Fibroblast of lung (primary cell): ENCODE measurements around the gene FEZ2.

Experiments used
- EZH2 ChIP-seq: IDR thresholded peaks from 2 replicates; pipeline ENCODE4 v1.5.1; 2012; ENCODE audit warnings: low read length, control low read depth, mild to moderate bottlenecking; ENCODE audit errors: missing control alignments
- TF ChIP-seq, protein P1 (sequence below), 2 donors: IDR thresholded peaks in 1 of 2; conservative IDR thresholded peaks in 1 of 2; 1 replicate in 1 of 2; 2 replicates in 1 of 2; pipeline ENCODE4 v1.5.1; 2011 to 2012; ENCODE audit warnings: low read length in 2 of 2, control low read depth in 1 of 2, inconsistent platforms in 1 of 2, low read depth in 1 of 2, mild to moderate bottlenecking in 1 of 2

DNA sequence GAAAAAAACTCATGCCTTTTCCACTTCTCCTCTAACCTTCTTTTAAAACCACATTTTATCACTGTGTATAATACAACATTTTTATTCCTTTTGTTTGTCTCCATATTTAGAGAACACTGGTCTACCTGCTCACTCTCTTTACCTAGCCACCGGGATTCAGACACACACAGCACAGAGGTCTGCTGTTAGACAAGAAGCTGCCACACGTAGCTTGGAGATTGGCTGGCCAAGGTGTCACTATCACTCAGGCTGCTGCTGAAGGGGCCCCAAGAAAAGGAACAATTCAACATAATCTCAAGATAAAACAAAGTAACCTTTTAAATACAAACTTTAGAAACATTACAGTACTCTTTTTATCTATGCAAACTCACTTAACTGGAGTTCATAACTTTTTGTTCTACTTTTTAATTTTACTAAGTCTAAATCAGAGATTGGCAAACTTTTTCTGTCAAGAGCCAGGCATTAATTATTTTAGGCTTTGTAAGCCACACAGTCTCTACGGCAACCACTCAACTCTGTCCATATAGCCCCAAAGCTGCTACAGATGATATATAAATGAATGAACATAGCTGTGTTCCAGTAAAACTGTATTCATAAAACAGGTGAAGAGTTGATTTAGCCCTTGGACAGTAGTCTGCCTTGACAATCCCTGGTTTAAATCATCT is 25.8 kb downstream of the FEZ2 start:
- TF ChIP-seq, protein P1, sequence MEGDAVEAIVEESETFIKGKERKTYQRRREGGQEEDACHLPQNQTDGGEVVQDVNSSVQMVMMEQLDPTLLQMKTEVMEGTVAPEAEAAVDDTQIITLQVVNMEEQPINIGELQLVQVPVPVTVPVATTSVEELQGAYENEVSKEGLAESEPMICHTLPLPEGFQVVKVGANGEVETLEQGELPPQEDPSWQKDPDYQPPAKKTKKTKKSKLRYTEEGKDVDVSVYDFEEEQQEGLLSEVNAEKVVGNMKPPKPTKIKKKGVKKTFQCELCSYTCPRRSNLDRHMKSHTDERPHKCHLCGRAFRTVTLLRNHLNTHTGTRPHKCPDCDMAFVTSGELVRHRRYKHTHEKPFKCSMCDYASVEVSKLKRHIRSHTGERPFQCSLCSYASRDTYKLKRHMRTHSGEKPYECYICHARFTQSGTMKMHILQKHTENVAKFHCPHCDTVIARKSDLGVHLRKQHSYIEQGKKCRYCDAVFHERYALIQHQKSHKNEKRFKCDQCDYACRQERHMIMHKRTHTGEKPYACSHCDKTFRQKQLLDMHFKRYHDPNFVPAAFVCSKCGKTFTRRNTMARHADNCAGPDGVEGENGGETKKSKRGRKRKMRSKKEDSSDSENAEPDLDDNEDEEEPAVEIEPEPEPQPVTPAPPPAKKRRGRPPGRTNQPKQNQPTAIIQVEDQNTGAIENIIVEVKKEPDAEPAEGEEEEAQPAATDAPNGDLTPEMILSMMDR (conservative IDR thresholded peaks at IDR 0.05 in 1 of 2, IDR thresholded peaks at IDR 0.05 in 1 of 2; ENCODE audit: low read depth in 1 of 2, low read length in 2 of 2) = no peak
- no peak for TF ChIP-seq EZH2
